Inferior parietal cortex (tissue), 1 donor: Measurements from ENCODE around the gene RIMS1.

Source experiments
- DNase-seq: peaks from one replicate; pipeline ENCODE4 v3.0.0-alpha.2; 2016; ENCODE audit errors: extremely low spot score

The RIMS1 gene

GRCh38 chr6:72084992-72085569 is 198.7 kb downstream of the RIMS1 start:
- DNase-seq = peak; percentile 74

- DNase-seq = no peak
Observed at GRCh38 chr6:72094506-72094905, 208.2 kb downstream of the RIMS1 start.

DNA sequence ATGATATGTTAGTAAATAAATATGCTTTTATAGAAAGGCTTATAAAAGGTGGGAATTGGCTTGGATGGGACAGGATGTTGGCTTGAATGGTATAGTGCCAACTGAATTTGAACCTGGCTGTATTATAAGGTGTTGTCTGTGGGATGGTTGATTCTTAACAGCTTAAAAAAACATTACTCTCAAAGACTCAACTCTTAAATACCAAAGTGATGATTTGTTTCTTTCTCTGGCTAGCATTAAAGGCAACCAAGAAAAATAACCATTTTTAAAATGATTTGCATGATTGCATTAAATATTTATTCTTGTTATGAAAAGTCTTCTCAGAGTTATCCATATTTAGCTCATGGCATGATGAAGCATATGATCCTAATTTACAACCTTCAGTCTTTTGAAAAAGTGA is 216.2 kb downstream of the RIMS1 start:
- no peak for DNase-seq

- no peak for DNase-seq
Observed at GRCh38 chr6:72111611-72112010, 225.3 kb downstream of the RIMS1 start.

DNA sequence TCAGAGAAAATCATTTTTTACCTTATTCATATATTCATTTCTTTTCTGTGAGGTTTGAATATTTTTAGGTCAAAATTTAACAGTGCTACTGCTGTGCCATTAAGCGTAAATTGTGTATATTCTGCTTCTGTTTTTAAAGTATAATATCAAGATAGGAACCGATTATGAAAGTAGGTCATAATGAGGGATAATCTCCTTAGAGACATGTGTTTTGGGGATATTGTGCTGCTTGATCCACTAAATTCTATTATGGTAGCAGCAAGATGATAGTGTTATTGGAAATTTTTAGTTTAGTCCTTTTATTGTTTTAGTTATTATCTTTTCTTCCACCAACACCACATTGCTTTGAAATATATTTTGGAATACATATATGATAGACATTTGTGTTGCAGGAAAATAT is 244.0 kb downstream of the RIMS1 start:
- DNase-seq = no peak

- DNase-seq = no peak
Observed at GRCh38 chr6:72132427-72132826, 246.1 kb downstream of the RIMS1 start.

DNA sequence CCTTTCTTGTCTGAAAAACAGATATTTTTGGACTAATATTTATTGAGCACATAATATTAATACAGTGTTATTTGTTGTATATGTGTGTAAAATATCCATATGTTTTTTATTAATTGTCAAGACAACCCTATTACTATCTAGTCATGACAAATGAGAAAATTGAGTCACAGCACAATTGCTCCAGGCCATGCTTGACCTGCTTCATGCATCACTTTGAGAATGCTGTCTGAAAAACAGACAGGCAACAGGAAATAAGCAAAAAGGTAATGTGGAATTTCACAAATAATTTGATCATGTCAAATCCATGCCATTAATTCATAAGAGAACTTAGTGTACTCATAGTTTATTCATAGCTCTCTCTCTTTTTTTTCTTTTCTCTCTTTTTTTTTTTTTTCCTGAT is 246.5 kb downstream of the RIMS1 start:
- no peak for DNase-seq

- DNase-seq = no peak
Observed at GRCh38 chr6:72133324-72133723, 247.0 kb downstream of the RIMS1 start.

DNA sequence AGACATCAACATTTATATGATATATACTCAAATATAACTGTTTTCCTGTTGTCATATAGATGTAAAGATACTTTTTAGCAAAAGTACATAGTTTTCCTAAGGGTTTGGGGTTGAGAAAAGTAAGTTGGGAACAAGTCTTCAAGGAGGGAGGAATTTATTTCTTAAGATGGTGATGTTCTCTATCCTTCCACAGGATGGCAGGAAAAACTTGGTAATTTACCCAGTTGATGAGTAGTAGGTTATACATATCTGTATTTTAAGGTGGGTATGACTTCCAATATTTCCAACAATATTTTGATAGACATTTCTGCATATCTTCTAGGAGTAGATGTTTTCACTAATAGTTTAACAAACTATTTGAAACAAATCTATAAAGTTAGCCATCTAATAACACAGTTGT is 254.4 kb downstream of the RIMS1 start:
- DNase-seq = no peak

- DNase-seq = no peak
Observed at GRCh38 chr6:72149715-72150114, 263.4 kb downstream of the RIMS1 start.

- DNase-seq = no peak
Observed at GRCh38 chr6:72151742-72152141, 265.4 kb downstream of the RIMS1 start.

GRCh38 chr6:72175916-72176315 is 289.6 kb downstream of the RIMS1 start:
- no peak for DNase-seq

- no peak for DNase-seq
Observed at GRCh38 chr6:72182337-72183246, 296.2 kb downstream of the RIMS1 start.

DNA sequence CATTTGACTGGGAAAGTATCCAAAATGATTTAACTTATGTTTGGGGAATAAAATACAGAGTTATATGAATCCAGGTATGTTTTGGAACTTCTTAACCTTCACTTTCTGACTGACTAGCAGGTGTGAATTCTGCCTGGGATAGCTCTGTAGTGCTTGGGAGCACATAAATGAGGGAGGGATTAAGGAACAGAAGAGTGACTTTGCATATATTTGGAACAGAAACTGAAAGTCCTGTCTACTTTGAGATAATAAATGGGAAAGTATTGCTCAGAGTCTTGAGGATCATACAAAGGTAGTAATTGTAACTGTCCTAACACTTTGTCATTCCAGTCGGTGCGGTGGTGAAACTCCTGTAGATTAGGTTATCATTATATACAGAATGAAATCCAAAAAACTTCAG is 317.6 kb downstream of the RIMS1 start:
- DNase-seq = no peak

- no peak for DNase-seq
Observed at GRCh38 chr6:72205500-72205899, 319.1 kb downstream of the RIMS1 start.

DNA sequence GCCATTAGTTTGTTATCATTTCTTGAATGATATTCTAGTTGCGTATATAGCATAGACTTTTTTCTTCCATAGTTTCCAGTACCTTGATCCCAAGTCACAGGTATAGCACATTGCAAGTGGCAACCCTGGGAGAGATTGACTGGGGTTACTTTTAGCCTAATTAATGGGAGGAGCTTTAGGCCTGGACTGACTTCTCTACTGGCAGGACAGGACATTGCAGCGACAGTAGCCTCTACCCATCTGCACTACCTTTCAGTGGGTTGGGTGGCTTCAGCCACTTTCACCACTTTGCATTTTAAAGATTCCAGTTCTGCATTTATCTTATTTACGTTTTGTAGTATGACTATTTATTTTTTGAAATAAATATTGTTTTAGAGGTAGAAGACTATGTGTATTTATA is 320.3 kb downstream of the RIMS1 start:
- DNase-seq = no peak

DNA sequence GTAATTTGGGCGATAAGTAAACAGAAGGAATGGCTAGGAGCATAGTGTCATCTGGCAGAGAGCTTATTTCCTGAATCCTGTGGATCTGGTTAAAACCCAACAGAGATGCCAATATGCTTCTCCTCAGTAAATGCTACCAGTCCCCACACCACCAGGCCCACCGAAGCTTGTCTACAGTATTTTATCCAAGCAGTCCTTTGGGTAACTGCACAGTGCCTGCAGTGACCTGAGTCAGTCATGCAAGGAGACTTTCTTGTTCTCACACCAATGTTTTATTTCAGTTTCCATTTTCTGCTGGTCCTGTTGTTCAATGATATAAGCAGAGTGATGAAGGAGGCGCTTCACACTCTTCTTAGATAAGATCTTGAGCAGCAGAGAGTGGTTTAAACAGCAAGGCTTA is 326.3 kb downstream of the RIMS1 start:
- no peak for DNase-seq

DNA sequence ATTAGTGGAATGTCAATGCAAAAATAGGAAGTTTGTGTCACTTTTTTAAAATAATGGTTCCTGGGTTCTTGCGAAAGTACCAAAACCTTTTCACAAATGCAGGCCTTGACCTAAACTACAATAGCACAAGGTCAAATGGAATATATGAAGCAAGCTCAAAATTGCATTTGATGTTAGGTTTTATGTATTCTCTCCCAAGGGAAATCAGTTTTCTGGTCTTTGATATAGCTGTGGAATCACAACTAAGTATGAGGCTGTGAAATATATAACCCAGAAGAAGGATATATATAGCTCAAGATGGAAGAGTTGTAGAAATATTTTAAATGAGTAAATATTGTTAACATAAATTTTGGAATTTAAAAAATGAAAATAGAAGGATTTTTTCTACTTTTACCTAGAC is 327.3 kb downstream of the RIMS1 start:
- DNase-seq = no peak

DNA sequence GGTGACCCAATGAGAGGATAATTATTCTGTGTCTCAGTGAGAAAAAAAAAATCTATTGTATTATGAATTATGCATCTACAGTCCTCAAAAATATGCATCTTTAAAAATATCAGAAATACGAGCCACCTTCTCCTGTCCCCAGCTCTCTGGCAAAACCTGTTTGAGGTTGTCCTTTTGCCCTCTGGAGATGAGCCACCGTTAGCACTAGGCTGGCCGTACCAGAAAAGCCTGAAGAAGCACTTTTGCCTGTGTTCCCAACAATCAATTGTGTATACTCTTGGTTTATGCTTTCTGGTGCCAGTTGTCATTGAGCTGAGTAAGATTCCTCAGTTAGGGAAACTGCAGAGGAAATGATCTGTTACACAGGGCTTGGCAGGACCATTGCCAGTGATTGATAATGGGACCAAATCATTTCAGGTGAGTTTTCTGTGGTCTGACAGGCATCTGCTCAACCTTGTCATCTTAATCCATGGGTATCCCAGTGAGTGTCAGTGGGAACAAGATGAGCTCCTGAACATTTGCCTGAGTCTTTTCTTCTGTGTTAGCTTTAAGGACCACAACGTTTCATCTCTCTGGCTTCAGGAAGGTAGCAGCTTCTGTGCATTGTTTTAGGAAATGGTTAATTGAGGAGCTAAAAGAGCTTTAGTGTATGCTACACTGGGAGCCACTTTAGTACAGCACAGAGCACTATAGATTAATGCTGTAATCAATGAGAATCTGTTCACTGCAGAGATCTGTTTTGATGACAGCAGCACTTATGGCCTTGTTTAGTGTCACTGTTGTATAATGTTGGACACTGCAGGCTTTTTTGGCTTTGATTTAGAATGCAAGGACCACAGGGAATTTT is 330.1 kb downstream of the RIMS1 start:
- peak; percentile 29 for DNase-seq

- DNase-seq = no peak
Observed at GRCh38 chr6:72217626-72218025, 331.3 kb downstream of the RIMS1 start.

- no peak for DNase-seq
Observed at GRCh38 chr6:72218125-72218524, 331.8 kb downstream of the RIMS1 start.

DNA sequence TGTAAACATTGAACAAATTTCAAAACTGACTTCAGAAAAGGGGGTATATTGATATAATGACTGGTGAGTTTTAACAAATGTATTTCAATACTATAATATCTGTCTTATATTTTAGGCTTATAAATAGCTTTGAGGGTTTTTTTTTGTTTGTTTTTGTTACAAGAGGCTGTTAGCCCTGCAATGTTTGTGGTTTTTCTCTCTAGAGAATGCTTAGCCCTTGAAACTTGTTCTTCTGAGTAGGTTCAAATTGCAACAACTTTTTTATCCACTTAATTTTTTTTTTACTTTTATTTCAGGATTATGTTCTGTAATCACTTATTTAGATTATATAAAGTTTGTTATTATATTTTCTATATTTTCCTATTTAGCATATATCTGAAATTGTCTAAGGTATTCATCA is 333.2 kb downstream of the RIMS1 start:
- DNase-seq = no peak

DNA sequence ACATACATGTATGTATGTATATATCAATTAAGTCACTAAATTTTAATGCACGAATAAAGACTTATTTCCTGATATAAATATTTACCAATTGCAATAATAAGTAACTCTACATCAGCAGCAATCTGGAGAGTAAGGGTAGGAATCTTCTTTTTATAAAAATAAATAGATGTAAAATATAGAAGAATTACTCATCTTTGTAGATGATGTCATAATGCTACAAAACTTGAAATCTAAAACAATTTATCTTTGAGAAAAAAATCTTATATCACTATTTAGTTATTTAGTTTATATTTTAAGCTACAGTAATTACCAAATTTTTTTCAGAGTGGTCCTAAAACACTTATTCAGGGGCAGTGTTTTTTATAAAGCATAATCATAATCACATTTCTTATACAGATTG is 351.7 kb downstream of the RIMS1 start:
- DNase-seq = no peak
